ENCODE measurements around the gene WWP2. TPM values are rescaled to one million over a fixed set of nuclear protein-coding genes. Genes with fewer than 3 reads are reported as not detected.

Gene WWP2
- total RNA-seq, 4 donors from 2014 or later = 26.9 to 50.9 (median 43.9) TPM

GRCh38 chr16:69916462-69916861 is 154.3 kb downstream of the WWP2 start:
- intact Hi-C loops (cut with DNase I; ENCODE audit: low total_unique reads) = no loop called here
- 57 to 78% methylated on average over 1 of the region's 1 CpG for WGBS, 2 donors
- H3K4me3 ChIP-seq (ENCODE audit: low read depth, poor library complexity, severe bottlenecking) = no peak overlapping the region
- TF ChIP-seq POLR2A (IDR thresholded peaks at IDR 0.05) = no peak
- TF ChIP-seq, protein P1, sequence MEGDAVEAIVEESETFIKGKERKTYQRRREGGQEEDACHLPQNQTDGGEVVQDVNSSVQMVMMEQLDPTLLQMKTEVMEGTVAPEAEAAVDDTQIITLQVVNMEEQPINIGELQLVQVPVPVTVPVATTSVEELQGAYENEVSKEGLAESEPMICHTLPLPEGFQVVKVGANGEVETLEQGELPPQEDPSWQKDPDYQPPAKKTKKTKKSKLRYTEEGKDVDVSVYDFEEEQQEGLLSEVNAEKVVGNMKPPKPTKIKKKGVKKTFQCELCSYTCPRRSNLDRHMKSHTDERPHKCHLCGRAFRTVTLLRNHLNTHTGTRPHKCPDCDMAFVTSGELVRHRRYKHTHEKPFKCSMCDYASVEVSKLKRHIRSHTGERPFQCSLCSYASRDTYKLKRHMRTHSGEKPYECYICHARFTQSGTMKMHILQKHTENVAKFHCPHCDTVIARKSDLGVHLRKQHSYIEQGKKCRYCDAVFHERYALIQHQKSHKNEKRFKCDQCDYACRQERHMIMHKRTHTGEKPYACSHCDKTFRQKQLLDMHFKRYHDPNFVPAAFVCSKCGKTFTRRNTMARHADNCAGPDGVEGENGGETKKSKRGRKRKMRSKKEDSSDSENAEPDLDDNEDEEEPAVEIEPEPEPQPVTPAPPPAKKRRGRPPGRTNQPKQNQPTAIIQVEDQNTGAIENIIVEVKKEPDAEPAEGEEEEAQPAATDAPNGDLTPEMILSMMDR (IDR thresholded peaks at IDR 0.05) = no peak
- DNase-seq (ENCODE audit: low spot score in 2 of 2) = no peak

DNA sequence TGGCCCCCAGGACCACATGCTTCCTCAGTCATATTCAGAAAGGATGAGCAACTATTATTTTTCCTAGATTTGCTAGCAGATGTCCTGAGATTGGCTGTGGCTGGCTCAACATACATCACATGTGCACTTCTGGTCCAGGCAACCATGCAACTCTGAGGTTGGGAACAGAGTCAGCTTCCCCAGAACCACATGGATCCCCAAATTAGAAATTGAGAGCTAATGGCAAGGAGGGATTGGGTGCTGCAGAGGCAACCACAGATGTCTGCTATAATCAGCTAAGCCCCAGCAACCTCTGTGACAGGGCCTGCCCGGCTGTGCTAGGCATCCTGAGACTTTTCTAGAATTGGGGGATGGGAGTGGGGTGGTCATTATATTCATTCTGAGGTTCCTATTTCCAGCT is 155.2 kb downstream of the WWP2 start:
- 59 to 67% methylated on average over 1 of the region's 1 CpG for WGBS, 2 donors
- H3K4me3 ChIP-seq (ENCODE audit: low read depth, poor library complexity, severe bottlenecking) = no peak overlapping the region
- intact Hi-C loops (cut with DNase I; ENCODE audit: low total_unique reads) = no loop called here
- TF ChIP-seq, protein P1 (IDR thresholded peaks at IDR 0.05) = no peak
- no peak for TF ChIP-seq POLR2A (IDR thresholded peaks at IDR 0.05)
- no peak for DNase-seq (ENCODE audit: low spot score in 2 of 2)

GRCh38 chr16:69917739-69918138 is 155.6 kb downstream of the WWP2 start:
- intact Hi-C loops (cut with DNase I; ENCODE audit: low total_unique reads) = no loop called here
- no peak for DNase-seq (ENCODE audit: low spot score in 2 of 2)
- H3K4me3 ChIP-seq (ENCODE audit: low read depth, poor library complexity, severe bottlenecking) = no peak overlapping the region
- TF ChIP-seq, protein P1 (IDR thresholded peaks at IDR 0.05) = no peak
- TF ChIP-seq POLR2A (IDR thresholded peaks at IDR 0.05) = no peak
- WGBS, 2 donors = 56 to 64% methylated on average over 20 of the region's 20 CpGs

DNA sequence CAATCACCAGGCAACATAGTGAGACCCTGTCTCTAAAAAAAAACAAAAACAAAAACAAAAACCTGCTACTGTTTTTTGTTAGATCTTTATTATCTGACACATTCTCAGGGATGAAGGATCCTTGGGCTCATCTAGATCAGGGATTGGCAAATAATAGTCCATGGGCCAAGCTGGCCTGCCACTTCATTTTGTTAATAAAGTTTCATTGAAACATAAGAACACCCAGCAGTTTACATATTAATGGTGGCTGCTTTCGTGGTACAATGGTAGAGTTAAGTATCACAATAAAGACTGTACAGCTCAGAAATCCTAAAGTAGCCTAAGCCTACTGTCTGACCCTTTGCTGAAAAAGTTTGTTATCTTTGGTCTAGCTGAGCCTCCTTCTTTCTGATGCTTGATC is 156.1 kb downstream of the WWP2 start:
- TF ChIP-seq, protein P1 (IDR thresholded peaks at IDR 0.05) = no peak
- TF ChIP-seq POLR2A (IDR thresholded peaks at IDR 0.05) = no peak
- intact Hi-C loops (cut with DNase I; ENCODE audit: low total_unique reads) = no loop called here
- no peak overlapping the region for H3K4me3 ChIP-seq (ENCODE audit: low read depth, poor library complexity, severe bottlenecking)
- no peak for DNase-seq (ENCODE audit: low spot score in 2 of 2)
- 68 to 100% methylated on average over 1 of the region's 1 CpG for WGBS, 2 donors

DNA sequence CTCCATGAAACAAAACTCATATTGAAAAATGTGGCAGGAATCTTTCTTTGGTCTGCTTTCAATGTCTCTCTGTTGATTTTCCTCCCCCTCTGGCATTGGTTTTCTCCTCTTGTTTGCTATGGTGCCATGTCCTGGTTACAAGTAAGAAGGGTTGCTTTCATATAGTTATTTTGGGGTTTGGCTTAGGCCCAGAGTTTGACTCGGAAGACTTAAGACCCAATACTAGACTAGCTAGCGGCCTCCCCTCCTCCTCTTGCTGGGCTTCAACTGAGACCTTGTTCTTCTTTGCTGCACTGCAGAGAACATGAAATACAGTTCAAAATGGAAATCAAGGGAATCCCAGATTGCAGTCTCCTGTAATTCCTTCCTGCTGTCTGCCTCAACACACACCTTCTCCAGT is 159.0 kb downstream of the WWP2 start:
- DNase-seq (ENCODE audit: low spot score in 2 of 2) = no peak
- 77 to 78% methylated on average over 2 of the region's 2 CpGs for WGBS, 2 donors
- no peak overlapping the region for H3K4me3 ChIP-seq (ENCODE audit: low read depth, poor library complexity, severe bottlenecking)
- intact Hi-C loops (cut with DNase I; ENCODE audit: low total_unique reads) = no loop called here
- TF ChIP-seq, protein P1 (IDR thresholded peaks at IDR 0.05) = no peak
- TF ChIP-seq POLR2A (IDR thresholded peaks at IDR 0.05) = no peak

- no peak for DNase-seq (ENCODE audit: low spot score in 2 of 2)
- intact Hi-C loops (cut with DNase I; ENCODE audit: low total_unique reads) = no loop called here
- H3K4me3 ChIP-seq (ENCODE audit: low read depth, poor library complexity, severe bottlenecking) = no peak overlapping the region
- WGBS, 2 donors = 86 to 89% methylated on average over 6 of the region's 6 CpGs
- TF ChIP-seq, protein P1 (IDR thresholded peaks at IDR 0.05) = no peak
- no peak for TF ChIP-seq POLR2A (IDR thresholded peaks at IDR 0.05)
Observed at GRCh38 chr16:69922200-69922599, 160.1 kb downstream of the WWP2 start.
